KOPT-K1 (cell line): ENCODE data around the gene ARF3.
"Not testable (repeated sequence)": the region's sequence is repeated elsewhere in the genome, so short reads cannot be mapped to it uniquely, and the experiment has no call there.

ENCODE experiments used
- H3K27ac ChIP-seq: fragments of 200-600 bp; sonication (generic); 2 replicates; pipeline ENCODE4 v1.5.1; 2016; ENCODE audit warnings: antibody characterized with exemption, mild to moderate bottlenecking, low read depth, low read length; ENCODE audit not compliant: poor library complexity, severe bottlenecking
- H3K36me3 ChIP-seq: fragments of 200-600 bp; sonication (generic); 2 replicates; pipeline ENCODE4 v1.5.1; 2017; ENCODE audit warnings: antibody characterized with exemption, mild to moderate bottlenecking, low read length, moderate library complexity; ENCODE audit not compliant: insufficient read depth
- H3K9me3 ChIP-seq: fragments of 200-600 bp; sonication (generic); 2 replicates; pipeline ENCODE4 v1.5.1; 2017; ENCODE audit warnings: antibody characterized with exemption, low read length, mild to moderate bottlenecking; ENCODE audit not compliant: insufficient read depth, poor library complexity, severe bottlenecking

Gene ARF3

GRCh38 chr12:48932878-48933277 is 24.4 kb downstream of the ARF3 start:
- H3K9me3 ChIP-seq = no peaks in the 10 kb centered on the region
- peaks cover 78% of the 10 kb centered on the region for H3K36me3 ChIP-seq
- H3K27ac ChIP-seq = no peak overlapping the region

GRCh38 chr12:48930475-48930874 is 26.8 kb downstream of the ARF3 start:
- Histone ChIP-seq H3K36me3 (peaks cover 56% of the 10 kb centered on the region), H3K9me3 (no peaks in the 10 kb centered on the region), H3K27ac (no peak overlapping the region)

GRCh38 chr12:48929551-48929950 is 27.7 kb downstream of the ARF3 start:
- Histone ChIP-seq H3K9me3 (no peaks in the 10 kb centered on the region), H3K27ac (no peak overlapping the region), H3K36me3 (peaks cover 48% of the 10 kb centered on the region)

DNA sequence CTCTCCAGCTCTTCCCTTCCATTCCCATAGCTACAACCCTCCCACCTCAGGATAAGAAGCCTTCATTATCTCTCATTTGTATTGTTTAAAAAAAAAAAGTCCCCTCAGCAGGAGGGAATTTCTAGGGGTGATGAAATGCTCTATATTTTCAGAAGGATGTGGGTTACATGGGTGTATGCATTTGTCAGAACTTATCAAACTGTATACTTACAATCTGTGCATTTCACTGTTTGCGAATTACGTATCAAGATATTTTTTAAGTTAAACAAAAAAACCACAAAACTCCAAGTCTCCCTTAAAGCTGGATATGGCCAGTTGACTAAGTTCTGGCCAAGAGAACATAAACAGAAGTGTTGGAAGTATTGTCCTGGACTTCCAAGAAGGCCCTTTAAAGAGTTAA is 30.0 kb downstream of the ARF3 start:
- no peak overlapping the region for H3K27ac ChIP-seq
- H3K9me3 ChIP-seq = no peaks in the 10 kb centered on the region
- peaks cover 37% of the 10 kb centered on the region for H3K36me3 ChIP-seq

- peak within 1 kb of the TSS; percentile 72 for H3K27ac ChIP-seq
- H3K36me3 ChIP-seq = peaks cover 23% of the 10 kb centered on the region
- no peaks in the 10 kb centered on the region for H3K9me3 ChIP-seq
Measured at GRCh38 chr12:48925304-48926011, 31.8 kb downstream of the ARF3 start, which contains the start of gene FKBP11. FKBP11 (minus strand) TSS chr12:48925492; CDS start chr12:48925428, 64 bp downstream.

DNA sequence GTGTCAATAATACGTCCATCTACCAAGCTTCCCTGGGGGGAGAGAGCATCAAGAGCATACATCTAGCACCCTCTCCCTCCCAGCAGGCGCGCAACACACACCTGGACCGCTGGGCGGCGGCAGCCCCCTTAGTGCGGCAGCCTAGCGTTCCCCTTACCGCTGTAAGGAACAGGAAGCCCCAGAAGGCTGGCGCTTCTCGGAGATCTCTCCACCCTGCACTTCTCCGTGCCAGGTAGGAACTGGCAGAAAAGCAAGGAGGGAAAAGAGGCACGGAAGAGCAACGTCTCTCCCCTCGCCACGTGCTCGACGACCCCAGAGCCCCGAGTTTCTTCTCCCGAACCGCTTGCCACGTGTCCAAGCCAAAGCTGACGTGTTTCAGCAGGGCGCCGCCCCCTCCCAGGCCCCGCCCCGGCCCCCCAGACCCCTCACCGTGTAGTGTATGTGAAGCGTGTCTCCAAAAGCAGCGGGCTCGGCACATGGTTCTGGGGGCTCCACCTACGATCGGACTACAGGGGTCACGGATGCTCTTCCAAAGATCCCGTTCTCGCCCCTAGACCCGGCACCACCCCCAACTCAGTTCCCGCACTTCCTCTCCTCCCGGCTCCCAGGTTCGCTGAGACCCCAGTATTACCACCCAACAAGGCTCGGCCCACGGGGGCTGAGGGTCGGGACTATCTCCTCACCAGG is 32.5 kb downstream of the ARF3 start:
- Histone ChIP-seq H3K27ac (peak overlapping the region; percentile 72), H3K9me3 (no peaks in the 10 kb centered on the region), H3K36me3 (peaks cover 18% of the 10 kb centered on the region)

GRCh38 chr12:48923117-48923516 is 34.2 kb downstream of the ARF3 start:
- Histone ChIP-seq H3K9me3 (no peaks in the 10 kb centered on the region), H3K36me3 (peaks cover 11% of the 10 kb centered on the region; the same call in 1 of the 2 replicates), H3K27ac (no peak overlapping the region)

DNA sequence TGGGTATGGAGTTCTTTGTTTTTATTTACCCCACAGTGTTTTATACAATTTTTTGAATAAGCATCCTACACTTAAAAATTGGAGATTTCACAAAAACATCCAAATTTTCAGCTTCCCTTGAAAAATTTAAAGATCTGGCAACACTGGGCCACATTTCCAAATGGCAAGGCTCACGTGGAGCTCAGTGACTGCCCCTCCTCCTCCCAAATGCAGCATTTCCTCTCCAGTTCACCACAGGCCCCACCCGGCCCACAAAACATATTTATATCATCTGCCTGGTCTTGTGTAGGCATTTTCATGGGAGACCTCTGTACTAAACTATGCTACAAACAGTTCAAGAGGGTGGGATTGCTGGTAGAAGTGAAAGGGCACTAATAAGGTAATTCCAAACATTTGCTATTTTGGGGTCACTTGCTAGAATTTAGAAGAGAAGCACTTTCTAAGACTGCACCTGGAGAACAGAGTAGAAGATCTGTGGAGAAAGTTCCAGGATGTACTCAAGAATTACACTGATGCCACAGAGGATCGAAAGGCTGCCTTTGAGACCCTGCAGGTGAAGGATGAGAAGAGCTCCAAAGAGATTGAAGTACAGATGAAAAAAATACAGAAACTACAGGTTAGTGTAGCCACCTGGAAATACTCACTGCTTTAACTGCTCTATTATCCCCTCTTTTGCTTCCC is 39.3 kb downstream of the ARF3 start:
- peak overlapping the region; percentile 19 for H3K27ac ChIP-seq
- no peaks in the 10 kb centered on the region for H3K9me3 ChIP-seq
- H3K36me3 ChIP-seq = peaks cover 1% of the 10 kb centered on the region; the same call in 1 of the 2 replicates

DNA sequence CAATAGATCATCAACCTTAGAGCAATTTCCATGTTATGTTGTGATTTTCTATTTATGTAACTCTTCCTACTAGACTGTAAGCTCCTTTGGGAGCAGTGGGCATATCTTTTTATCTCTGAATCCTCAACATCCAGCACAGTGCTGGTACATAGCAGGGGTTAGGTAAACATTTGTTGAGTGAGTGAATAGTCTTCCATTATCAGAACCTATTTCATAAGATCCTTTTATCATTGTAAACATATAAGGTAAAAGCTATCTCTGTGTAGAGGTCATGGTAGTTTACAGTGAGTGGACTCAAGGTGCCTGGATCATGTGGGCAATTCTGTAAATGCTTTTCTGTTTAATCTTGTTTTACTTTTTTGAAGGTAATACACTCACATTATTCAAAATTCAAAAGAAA is 47.1 kb downstream of the ARF3 start:
- Histone ChIP-seq H3K27ac (no peak overlapping the region), H3K9me3 (no peaks in the 10 kb centered on the region), H3K36me3 (no peaks in the 10 kb centered on the region)

DNA sequence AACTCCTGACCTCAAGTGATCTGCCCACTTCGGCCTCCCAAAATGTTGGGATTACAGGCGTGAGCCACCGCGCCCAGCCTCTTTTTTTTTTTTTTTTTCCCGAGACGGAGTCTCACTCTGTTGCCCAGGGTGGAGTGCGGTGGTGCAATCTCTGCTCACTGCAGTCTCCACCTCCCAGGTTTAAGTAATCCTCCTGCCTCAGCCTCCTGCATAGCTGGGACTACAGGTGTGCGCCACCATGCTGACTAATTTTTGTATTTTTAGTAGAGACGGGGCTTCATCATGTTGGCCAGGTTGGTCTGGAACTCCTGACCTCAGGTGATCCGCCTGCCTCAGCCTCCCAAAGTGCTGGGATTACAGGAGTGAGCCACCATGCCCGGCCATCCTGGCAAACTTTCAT is 47.6 kb downstream of the ARF3 start:
- not testable (repeated sequence) for H3K27ac ChIP-seq, H3K36me3 ChIP-seq, H3K9me3 ChIP-seq

DNA sequence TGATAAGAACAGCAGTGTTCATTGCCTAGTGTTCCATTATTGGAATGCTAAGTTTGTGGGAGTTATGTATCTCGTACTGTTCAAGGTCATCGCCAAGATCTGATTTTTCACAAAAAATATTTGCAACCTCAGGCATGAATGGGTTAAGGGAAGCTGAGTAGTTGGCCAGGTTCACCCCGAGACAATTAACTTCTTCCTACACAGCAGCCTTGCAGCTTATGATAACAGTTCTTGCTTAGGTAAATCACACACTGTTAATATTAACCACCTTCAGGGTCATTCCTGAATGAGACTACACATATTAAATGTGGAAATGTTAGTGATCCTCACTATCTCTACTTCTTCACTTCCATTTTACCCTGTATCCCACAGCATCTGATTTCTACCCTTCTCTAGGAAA is 50.0 kb downstream of the ARF3 start:
- Histone ChIP-seq H3K36me3 (no peaks in the 10 kb centered on the region), H3K9me3 (no peaks in the 10 kb centered on the region), H3K27ac (no peak overlapping the region)

GRCh38 chr12:48903982-48904411 is 53.3 kb downstream of the ARF3 start:
- Histone ChIP-seq H3K9me3 (no peaks in the 10 kb centered on the region), H3K27ac (no peak overlapping the region), H3K36me3 (no peaks in the 10 kb centered on the region)

DNA sequence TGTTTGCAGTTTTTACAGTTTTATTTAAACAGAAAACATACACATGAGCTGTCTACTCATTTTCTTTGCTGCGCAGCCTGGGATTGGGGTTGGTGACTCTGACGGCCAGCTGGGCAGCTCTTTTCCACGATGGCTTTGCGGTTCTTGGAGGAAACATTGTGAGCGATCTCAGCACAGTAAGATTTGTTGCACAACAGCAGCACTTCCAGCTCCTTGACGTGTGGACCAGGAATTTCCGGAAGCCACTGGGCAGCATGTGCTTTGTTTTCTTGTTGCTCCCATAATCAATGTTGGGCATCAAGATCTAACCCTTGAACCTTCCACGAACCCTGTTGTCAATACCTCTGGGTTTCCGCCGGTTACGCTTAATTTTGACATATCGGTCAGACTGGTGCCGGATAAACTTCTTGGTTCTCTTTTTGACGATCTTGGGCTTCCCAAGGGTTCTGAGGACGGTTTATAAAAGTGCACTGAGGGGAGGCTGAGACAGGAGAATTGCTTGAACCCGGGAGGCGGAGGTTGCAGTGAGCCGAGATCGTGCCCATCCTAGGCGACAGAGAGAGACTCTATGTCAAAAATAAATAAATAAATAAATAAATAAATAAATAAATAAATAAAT is 53.8 kb downstream of the ARF3 start:
- no peaks in the 10 kb centered on the region for H3K9me3 ChIP-seq
- H3K36me3 ChIP-seq = no peaks in the 10 kb centered on the region
- H3K27ac ChIP-seq = no peak overlapping the region

- no peaks in the 10 kb centered on the region for H3K9me3 ChIP-seq
- H3K27ac ChIP-seq = no peak overlapping the region
- H3K36me3 ChIP-seq = no peaks in the 10 kb centered on the region
Measured at GRCh38 chr12:48901278-48901677, 56.0 kb downstream of the ARF3 start.

DNA sequence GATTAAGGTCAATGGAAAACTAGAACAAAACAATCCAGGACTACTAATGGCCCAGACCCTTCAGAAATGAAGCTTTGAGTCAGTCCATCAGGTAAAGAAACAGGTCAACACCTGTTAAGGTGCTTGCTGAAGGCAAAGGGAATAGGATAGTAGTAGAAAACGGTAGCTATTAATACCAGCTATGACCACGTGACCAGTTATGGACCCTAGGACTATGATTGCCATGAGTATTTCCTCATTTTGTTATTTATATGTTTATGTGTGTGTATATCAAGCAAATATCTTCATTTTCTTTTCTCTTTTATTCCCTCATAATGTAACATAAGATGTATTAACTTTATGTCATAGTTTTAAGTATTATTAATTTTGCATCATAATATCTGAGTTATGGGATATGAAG is 57.6 kb downstream of the ARF3 start:
- Histone ChIP-seq H3K9me3 (no peaks in the 10 kb centered on the region), H3K36me3 (no peaks in the 10 kb centered on the region), H3K27ac (no peak overlapping the region)
